SH-SY5Y (cell line): ENCODE results near the gene FAM118B.

ENCODE experiments used
- GATA2 ChIP-seq: IDR thresholded peaks from 2 replicates; pipeline ENCODE4 v1.6.1; 2011; ENCODE audit warnings: mild to moderate bottlenecking, low read depth, low read length
- GATA3 ChIP-seq: IDR thresholded peaks from 2 replicates; pipeline ENCODE4 v1.6.1; 2011; ENCODE audit warnings: low read depth, mild to moderate bottlenecking, low read length, moderate library complexity

GRCh38 chr11:126224647-126225294 lies 13.2 kb downstream of the FAM118B start:
- no peak for TF ChIP-seq GATA2
- TF ChIP-seq GATA3 = no peak
